Karpas-422 (cell line): Measurements from ENCODE around the gene SMIM35. TPM values are rescaled to one million over a fixed set of nuclear protein-coding genes. Genes with fewer than 3 reads are reported as not detected.

Experiments used
- DNase-seq: peaks from one replicate; pipeline ENCODE4 v3.0.0-alpha.2; 2015
- H2AFZ ChIP-seq: fragments of 200-600 bp; sonication (generic); 2 replicates; pipeline ENCODE4 v1.6.1; 2014; ENCODE audit warnings: antibody characterized with exemption, low read length, mixed read lengths
- H3K27ac ChIP-seq: fragments of 200-600 bp; sonication (generic); 2 replicates; pipeline ENCODE4 v1.5.1; 2014; ENCODE audit warnings: mild to moderate bottlenecking, low read length, moderate library complexity
- H3K27me3 ChIP-seq: fragments of 200-600 bp; sonication (generic); 2 replicates; pipeline ENCODE4 v1.6.1; 2014; ENCODE audit warnings: low read length, mixed read lengths
- H3K36me3 ChIP-seq: fragments of 200-600 bp; sonication (generic); 2 replicates; pipeline ENCODE4 v1.6.1; 2014; ENCODE audit warnings: low read length, mixed read lengths; ENCODE audit not compliant: insufficient read depth
- H3K4me1 ChIP-seq: fragments of 200-600 bp; sonication (generic); 2 replicates; pipeline ENCODE4 v1.6.1; 2014; ENCODE audit warnings: mild to moderate bottlenecking, low read length, mixed read lengths
- H3K4me2 ChIP-seq: fragments of 200-600 bp; sonication (generic); 2 replicates; pipeline ENCODE4 v1.6.1; 2014; ENCODE audit warnings: low read length, low read depth, mild to moderate bottlenecking; ENCODE audit not compliant: poor library complexity, severe bottlenecking
- H3K4me3 ChIP-seq: fragments of 200-600 bp; sonication (generic); 2 replicates; pipeline ENCODE4 v1.5.1; 2014; ENCODE audit warnings: mild to moderate bottlenecking, antibody characterized with exemption, low read length, mixed read lengths
- H3K79me2 ChIP-seq: fragments of 200-600 bp; sonication (generic); 2 replicates; pipeline ENCODE4 v1.6.1; 2014; ENCODE audit warnings: mild to moderate bottlenecking, low read length, mixed read lengths
- H3K9ac ChIP-seq: fragments of 200-600 bp; sonication (generic); 2 replicates; pipeline ENCODE4 v1.6.0; 2014; ENCODE audit warnings: low read length
- H3K9me2 ChIP-seq: fragments of 200-600 bp; sonication (generic), shearing (Covaris generic); replicated peaks from 2 replicates; pipeline ENCODE4 v1.6.0; 2014; ENCODE audit warnings: mild to moderate bottlenecking, low read length, moderate library complexity; ENCODE audit not compliant: insufficient read depth
- H3K9me3 ChIP-seq: fragments of 300-700, 200-600 bp; sonication (generic); 2 replicates; pipeline ENCODE4 v1.6.1; 2014; ENCODE audit warnings: low read length, mixed read lengths
- H4K20me1 ChIP-seq: fragments of 200-600 bp; sonication (generic); 2 replicates; pipeline ENCODE4 v1.6.1; 2014; ENCODE audit warnings: mild to moderate bottlenecking, antibody characterized with exemption, low read length, low read depth; ENCODE audit not compliant: insufficient read depth
- total RNA-seq: library from RNA; depleted of rRNA; stranded (reverse); fragments of >200 nt; shearing (Covaris generic); gene quantifications from 2 replicates; pipeline ENCODE4 v1.2.3, GENCODE V29; 2014; ENCODE audit warnings: low replicate concordance

Gene SMIM35
- total RNA-seq, 1 experiment from 2014 or later = not detected

DNA sequence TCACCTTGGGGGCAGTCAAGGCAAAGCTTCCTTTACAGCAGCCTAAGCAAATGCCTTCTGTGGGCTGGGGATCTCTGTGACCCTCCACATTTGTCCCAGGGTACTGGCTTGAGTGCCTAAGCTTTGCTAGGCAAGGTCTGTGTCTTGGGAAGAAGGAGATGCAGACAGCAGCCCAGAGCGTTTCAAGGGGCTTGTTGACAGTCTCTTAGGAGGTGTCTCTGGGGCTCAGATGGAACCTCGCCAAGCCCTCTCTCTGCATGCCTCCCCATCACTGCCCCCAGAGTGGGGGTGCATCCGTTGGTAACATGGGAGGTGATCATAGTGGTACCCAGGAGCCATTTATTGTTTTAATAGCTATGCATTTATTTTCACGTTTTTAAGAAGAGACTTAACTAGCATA, 39.0 kb downstream of the SMIM35 start:
- no peak overlapping the region for H3K4me2 ChIP-seq
- no peak overlapping the region for H3K9ac ChIP-seq
- no peaks in the 10 kb centered on the region for H3K79me2 ChIP-seq
- no peaks in the 10 kb centered on the region for H3K9me2 ChIP-seq
- no peaks in the 10 kb centered on the region for H3K9me3 ChIP-seq
- no peak overlapping the region for H3K4me3 ChIP-seq
- H3K27ac ChIP-seq = no peak overlapping the region
- no peaks in the 10 kb centered on the region for H3K27me3 ChIP-seq
- no peak overlapping the region for H2AFZ ChIP-seq
- DNase-seq = no peak
- H3K4me1 ChIP-seq = no peaks in the 10 kb centered on the region
- H3K36me3 ChIP-seq = no peaks in the 10 kb centered on the region
- no peaks in the 10 kb centered on the region for H4K20me1 ChIP-seq

DNA sequence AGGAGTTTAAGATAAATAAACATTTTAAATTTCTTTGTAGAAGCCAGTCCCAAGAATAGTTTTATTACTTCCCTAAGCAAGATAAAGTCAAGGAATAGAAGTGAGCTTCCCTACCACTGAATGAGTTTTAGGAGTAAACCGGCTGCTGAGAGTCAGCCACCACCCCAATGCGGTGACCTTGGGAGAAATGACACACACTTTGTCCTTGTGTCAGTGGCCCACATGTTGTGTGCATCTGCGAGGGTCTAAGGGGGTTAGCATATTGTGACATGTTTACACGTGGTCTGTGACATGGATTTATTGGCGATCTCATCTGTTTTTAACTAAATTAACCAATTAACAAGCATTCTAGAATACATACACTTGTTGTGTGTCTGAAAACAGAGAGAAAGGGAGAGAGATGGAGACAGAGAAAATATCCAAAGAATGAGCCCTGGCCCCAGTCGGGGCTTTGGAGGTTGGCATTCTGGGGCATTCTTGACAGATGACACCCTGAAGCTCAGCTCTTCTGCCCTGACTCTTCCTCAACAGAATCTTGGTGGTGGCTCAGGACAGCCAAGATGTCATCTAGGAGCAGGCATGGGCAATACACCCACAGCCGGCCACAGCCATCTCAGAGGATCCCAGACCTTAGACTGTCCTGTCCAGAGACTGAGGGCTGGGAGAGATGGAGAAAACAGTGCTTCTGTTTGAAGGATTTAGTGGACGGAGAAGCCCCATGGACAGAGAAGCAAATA, 39.6 kb downstream of the SMIM35 start:
- Histone ChIP-seq H3K36me3 (no peaks in the 10 kb centered on the region), H3K4me3 (no peak overlapping the region), H3K79me2 (no peaks in the 10 kb centered on the region), H3K9me2 (no peaks in the 10 kb centered on the region), H2AFZ (no peak overlapping the region), H4K20me1 (no peaks in the 10 kb centered on the region), H3K9ac (no peak overlapping the region), H3K4me1 (no peaks in the 10 kb centered on the region), H3K27me3 (no peaks in the 10 kb centered on the region), H3K27ac (no peak overlapping the region), H3K9me3 (no peaks in the 10 kb centered on the region), H3K4me2 (no peak overlapping the region)
- no peak for DNase-seq

DNA sequence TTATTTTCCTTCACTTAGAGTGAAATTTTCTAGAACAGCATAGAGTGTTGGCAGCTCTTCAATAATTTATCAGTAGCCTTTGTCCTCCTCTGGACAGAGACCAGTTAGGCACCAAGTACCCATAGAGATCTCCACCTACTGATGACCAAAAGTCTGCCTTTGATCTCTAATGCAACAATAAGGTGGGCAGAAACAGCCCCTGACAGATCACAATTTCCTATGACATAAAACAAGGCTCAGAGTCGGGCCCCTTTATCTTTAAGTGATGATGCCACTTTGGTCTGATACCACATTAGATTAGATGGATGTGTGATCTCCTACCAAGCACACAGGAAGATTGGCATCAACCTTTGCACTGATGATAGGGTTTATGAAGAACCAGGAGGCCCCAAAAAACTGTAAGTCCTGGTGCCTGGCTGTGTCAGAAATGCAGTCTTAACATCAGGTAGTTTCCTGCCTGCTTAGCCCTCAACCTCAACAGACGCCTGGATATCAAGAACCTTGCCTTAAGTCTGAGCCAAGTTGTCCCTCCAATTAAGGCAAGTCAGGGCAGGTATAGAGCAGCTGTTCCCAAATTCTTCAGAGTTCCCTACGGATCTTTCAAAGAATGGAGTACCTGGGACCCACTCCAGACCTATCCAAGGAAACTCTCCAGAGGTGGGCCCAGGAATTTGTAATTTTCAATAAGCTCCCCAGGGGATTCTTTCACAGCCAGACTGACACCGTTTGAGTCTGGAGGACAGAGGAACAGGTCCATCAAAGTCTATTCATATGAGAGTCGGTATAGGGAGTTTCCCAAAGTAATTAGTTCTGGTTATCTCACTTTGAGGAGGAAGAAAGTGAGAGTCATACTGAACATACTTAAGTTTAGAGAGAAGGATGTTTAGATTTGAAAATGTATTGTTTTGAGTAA, 40.5 kb downstream of the SMIM35 start:
- Histone ChIP-seq H3K27ac (no peak overlapping the region), H3K9ac (no peak overlapping the region), H3K4me2 (no peak overlapping the region), H3K36me3 (no peaks in the 10 kb centered on the region), H3K9me2 (no peaks in the 10 kb centered on the region), H2AFZ (no peak overlapping the region), H3K4me3 (no peak overlapping the region), H4K20me1 (no peaks in the 10 kb centered on the region), H3K27me3 (no peaks in the 10 kb centered on the region), H3K9me3 (no peaks in the 10 kb centered on the region), H3K79me2 (no peaks in the 10 kb centered on the region), H3K4me1 (no peaks in the 10 kb centered on the region)
- no peak for DNase-seq

DNA sequence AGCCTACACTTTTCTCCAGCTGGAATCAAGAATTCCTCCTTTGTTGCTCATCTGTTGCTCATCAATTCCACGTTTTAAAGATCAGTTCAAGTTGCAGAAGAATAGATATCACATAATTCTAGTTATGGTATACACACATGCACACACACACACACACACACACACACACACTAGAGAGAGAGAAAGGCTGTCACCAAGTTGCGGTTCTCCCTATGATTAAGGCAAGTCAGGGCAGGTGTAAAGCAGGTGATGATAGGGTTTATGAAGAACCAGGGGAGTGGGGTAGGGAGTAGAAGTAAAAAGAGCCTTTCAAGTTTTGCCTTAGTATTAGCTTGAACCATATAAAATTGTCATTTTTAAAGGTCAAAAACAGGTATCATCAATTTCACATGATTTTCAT, 41.6 kb downstream of the SMIM35 start:
- Histone ChIP-seq H3K9ac (no peak overlapping the region), H3K9me2 (no peaks in the 10 kb centered on the region), H3K27me3 (no peaks in the 10 kb centered on the region), H3K27ac (no peak overlapping the region), H3K79me2 (no peaks in the 10 kb centered on the region), H3K4me3 (no peak overlapping the region), H3K4me2 (no peak overlapping the region), H3K36me3 (no peaks in the 10 kb centered on the region), H2AFZ (no peak overlapping the region), H4K20me1 (no peaks in the 10 kb centered on the region), H3K4me1 (no peaks in the 10 kb centered on the region), H3K9me3 (no peaks in the 10 kb centered on the region)
- DNase-seq = no peak

DNA sequence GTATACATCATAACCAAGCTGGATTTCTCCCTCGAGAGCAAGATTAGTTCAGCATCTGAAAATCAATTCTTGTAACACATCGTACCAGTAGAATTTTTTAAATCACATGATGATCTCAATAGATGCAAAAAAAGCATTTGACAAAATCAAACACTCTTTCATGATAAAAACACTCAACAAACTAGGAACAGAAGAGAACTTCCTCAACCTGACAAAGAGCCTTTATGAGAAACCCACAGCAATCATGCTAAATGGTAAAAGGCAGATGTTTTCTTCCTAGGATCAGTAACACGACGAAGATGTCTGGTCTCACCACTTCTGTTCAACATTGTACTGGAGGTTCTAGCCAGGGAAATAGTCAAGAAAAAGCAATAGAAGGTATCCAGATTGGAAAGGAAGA, 44.0 kb downstream of the SMIM35 start:
- no peak overlapping the region for H3K9ac ChIP-seq
- H2AFZ ChIP-seq = no peak overlapping the region
- no peak for DNase-seq
- no peaks in the 10 kb centered on the region for H3K9me2 ChIP-seq
- no peak overlapping the region for H3K27ac ChIP-seq
- no peaks in the 10 kb centered on the region for H3K4me1 ChIP-seq
- H3K9me3 ChIP-seq = no peaks in the 10 kb centered on the region
- H3K4me3 ChIP-seq = no peak overlapping the region
- no peaks in the 10 kb centered on the region for H3K36me3 ChIP-seq
- no peak overlapping the region for H3K4me2 ChIP-seq
- no peaks in the 10 kb centered on the region for H4K20me1 ChIP-seq
- no peaks in the 10 kb centered on the region for H3K79me2 ChIP-seq
- H3K27me3 ChIP-seq = no peaks in the 10 kb centered on the region

DNA sequence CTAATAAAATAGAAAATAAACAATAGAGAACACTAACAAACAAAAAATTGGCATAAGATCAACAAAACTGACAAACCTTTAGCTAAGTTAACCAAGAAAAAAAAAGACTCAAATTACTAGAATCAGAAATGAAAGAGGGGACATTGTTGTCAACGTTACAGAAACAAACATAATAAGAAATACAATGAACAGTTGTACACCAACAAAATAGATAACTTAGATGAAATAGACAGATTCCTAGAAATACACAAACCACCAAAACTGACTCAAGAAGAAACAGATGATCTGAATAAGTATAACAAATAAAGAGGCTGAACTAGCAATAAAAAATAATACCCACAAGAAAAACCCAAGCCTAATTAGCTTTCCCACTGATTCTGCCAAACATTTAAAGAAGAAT, 44.6 kb downstream of the SMIM35 start:
- Histone ChIP-seq H4K20me1 (no peaks in the 10 kb centered on the region), H3K4me1 (no peaks in the 10 kb centered on the region), H3K4me3 (no peak overlapping the region)

DNA sequence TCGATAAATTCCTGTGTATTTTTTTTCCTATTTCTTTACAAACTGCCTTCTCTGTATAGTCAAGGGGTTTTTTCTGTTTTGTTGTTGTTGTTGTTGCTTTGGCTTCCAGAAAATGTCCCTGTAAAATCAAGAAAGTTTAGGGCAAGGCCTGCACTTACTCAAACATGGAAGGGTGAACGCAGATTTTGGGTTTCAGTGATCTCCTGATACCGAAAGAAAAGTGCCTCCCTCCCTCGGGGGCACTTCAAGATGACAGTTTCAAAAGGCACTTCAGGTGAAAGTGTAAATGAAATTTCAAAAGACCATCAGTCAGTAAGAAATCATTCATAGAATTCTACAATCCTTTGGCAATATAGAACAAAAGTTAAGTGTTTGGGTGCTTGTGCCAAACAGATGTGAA, 53.3 kb downstream of the SMIM35 start:
- H3K4me2 ChIP-seq = no peak overlapping the region
- DNase-seq = no peak
- H3K9ac ChIP-seq = no peak overlapping the region
- H3K9me3 ChIP-seq = no peaks in the 10 kb centered on the region
- no peaks in the 10 kb centered on the region for H4K20me1 ChIP-seq
- no peak overlapping the region for H3K4me3 ChIP-seq
- H3K4me1 ChIP-seq = no peaks in the 10 kb centered on the region
- no peaks in the 10 kb centered on the region for H3K36me3 ChIP-seq
- H3K27ac ChIP-seq = no peak overlapping the region
- H2AFZ ChIP-seq = no peak overlapping the region
- H3K79me2 ChIP-seq = no peaks in the 10 kb centered on the region
- no peaks in the 10 kb centered on the region for H3K9me2 ChIP-seq
- no peaks in the 10 kb centered on the region for H3K27me3 ChIP-seq

More for the DNA sequence above, 44.6 kb downstream of the SMIM35 start:
- Histone ChIP-seq H3K36me3 (no peaks in the 10 kb centered on the region), H3K27me3 (no peaks in the 10 kb centered on the region), H3K79me2 (no peaks in the 10 kb centered on the region), H2AFZ (no peak overlapping the region), H3K9ac (no peak overlapping the region), H3K9me2 (no peaks in the 10 kb centered on the region), H3K27ac (no peak overlapping the region), H3K4me2 (no peak overlapping the region), H3K9me3 (no peaks in the 10 kb centered on the region)
- no peak for DNase-seq

DNA sequence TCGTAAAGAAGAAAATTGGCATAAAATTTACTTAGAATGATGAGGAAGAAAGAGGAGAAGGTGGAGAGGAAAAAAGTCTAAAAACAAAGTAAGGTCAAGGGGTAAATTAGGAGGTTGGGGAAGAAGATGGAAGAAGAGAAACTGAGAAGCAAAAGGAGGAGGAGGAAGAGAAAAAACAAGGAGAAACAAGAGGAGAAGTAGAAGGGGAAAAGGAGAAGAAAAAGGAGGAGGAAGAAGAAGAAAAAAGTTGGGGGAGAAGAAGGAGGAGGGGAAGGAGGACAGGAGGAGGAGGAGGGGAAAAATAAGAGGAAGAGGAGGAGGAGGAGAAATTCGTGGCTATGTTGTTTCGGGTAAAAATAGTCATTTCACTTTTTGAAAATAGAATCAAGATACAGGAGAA, 58.1 kb downstream of the SMIM35 start:
- Histone ChIP-seq H3K79me2 (no peaks in the 10 kb centered on the region), H3K36me3 (no peaks in the 10 kb centered on the region), H4K20me1 (no peaks in the 10 kb centered on the region), H3K9me2 (no peaks in the 10 kb centered on the region), H3K27me3 (no peaks in the 10 kb centered on the region), H3K27ac (no peak overlapping the region), H3K4me2 (no peak overlapping the region), H3K9me3 (no peaks in the 10 kb centered on the region), H3K4me1 (peaks cover 7% of the 10 kb centered on the region), H3K9ac (no peak overlapping the region), H3K4me3 (no peak overlapping the region), H2AFZ (no peak overlapping the region)
- no peak for DNase-seq
